COR-L47 (cell line): Measurements from ENCODE around the gene ERAS.
"Not testable (repeated sequence)": the region's sequence is repeated elsewhere in the genome, so short reads cannot be mapped to it uniquely, and the experiment has no call there.

ENCODE experiments used
- DNase-seq: peaks from one replicate; lab custom pipeline; 2025; lab: John Stamatoyannopoulos, UW

The ERAS gene

DNA sequence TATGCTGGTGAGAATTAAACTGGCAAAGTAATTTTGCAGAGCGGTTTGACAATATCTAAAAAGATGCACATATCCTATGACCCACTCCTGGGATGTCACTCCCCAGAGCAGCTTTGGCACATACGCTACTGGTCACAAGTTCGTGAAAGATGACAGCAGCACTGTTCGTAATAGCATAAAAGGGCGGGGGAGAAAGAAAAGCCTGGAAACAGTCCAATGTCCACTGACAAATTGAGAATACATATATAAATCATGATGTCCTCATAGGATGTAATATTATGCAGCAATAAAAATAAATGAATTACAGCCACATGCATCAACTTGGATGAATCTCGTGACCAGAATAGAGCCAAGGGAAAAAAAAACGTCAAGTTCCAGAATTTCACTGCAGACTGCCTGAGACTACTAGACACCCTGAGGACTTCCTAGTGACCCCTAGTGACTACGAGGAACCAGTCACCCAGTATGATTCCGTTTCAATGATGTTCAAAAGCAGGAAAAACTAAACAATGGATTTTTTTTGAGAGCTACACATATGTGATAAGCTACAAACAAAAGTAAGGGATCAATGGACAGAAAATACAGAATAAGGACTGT is 7.3 kb downstream of the ERAS start:
- DNase-seq = no peak

DNA sequence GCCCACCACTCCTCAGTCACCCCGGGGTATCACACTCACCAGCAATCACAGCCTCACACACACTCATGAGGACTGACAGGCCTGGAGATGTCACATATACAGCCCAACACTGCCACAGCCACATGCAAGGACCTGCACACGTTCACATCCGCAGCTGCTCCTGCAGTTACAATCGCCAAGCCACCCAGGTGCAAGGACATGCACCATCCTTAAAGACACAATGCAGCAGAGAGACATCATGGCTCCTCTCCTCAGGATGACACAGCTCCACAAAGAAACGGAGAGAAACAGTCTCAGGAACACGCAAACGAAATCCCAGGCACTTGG is 8.0 kb downstream of the ERAS start:
- no peak for DNase-seq

DNA sequence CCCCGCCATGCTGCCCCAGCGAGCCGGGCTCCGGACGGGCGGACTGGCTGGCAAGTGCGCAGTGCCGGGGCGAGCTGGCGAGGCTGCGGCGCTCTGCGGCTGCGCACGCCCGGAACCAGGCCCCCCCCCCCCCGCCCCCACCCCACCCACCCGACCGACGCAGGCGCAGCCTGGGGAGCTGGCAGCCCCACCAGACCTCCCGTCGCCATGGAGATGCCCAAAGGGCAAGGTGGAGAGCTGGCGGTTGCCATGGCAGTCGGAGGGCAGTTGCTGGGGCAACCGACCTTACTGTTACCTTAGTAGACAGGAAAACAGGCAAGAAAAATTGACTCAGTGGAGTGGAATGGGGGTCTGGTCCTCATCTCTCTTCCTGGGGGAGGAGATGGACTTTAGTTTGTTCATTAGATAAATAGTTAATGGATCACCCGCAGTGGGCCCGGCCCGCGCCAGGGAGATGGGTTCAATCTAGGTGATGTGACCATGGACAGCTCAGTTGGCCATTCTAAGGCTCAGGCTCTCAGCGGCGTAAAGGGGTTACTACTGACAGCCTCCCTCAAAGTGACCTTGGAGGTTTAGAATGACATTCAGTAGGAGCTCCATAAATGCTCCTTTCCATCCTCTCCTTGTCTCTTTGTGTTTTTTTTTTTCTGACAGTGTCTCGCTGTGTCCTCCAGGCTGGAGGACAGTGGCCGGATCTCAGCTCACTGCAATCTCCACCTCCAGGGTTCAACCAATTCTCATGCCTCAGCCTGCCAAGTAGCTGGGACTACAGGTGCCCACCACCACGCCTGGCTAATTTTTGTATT is 9.4 kb downstream of the ERAS start, which contains the start of gene PCSK1N:
Gene PCSK1N, minus strand, starts transcription at position 87 of the 806 bp plus-strand sequence. Its CDS starts 78 bp downstream, at position 9.
- peak; percentile 87 for DNase-seq

DNA sequence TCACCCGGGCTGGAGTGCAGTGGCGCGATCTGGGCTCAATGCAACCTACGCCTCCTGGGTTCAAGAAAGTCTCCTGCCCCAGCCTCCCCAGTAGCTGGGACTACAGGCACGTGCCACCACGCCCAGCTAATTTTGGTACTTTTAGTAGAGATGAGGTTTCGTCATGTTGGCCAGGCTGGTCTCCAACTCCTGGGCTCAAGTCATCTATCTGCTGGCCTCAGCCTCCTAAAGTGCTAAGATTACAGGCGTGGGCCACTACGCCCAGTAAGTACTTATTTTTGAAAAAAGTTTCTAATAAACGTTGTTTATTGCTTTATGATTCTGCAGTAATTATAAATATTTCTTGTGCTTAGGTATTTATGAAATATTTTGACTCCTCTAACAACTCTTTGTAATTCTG is 13.4 kb downstream of the ERAS start:
- DNase-seq = no peak

- DNase-seq = no peak
These were observed 22.5 kb downstream of the ERAS start for GRCh38 chrX:48848847-48849246.

DNA sequence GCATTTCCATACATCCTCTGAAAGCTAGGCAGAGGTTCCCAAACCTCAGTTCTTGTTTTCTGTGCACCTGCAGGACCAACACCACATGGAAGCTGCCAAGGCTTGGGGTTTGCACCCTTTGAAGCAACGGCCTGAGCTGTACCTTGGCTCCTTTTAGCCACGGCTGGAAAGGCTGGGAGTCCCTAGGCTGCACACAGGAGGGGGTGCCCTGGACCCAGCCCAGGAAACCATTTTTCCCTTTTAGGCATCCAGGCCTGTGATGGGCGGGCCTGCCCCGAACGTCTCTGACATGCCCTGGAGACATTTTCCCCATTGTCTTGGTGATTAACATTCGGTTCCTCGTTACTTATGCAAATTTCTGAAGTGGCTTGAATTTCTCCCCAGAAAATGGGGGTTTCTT is 26.5 kb downstream of the ERAS start:
- DNase-seq = no peak

GRCh38 chrX:48853494-48853893 is 27.2 kb downstream of the ERAS start:
- DNase-seq = not testable (repeated sequence)

DNA sequence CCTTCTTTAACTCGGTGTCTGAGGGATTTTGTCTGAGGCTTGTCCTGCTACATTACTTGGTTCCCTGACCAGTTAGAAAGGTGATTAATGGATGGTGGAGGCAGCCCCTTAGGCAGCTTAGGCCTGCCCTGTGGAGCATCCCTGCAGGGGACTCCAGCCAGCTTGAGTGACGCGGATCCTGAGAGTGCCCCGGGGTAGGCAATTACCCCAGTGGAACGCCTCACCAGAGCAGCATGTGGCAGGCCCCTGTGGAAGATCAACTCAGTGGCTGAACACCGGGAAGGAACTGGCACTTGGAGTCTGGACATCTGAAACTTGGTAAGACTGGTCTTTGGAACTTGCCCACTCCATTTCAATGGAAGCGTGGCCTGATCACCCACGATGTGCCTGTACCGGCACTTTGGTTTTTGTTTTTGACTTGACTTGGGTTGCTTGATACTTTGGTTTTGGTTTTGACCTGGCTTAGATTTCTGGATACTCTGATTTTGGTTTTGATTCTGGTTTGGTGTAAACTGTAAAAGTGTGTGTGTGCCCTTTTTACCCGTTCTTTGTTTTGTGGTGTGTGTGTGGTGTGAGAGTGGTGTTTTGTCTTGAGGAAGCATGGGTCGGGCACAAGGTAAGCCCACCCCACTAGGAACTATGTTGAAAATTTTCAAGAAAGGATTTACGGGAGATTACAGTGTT is 27.9 kb downstream of the ERAS start:
- not testable (repeated sequence) for DNase-seq

DNA sequence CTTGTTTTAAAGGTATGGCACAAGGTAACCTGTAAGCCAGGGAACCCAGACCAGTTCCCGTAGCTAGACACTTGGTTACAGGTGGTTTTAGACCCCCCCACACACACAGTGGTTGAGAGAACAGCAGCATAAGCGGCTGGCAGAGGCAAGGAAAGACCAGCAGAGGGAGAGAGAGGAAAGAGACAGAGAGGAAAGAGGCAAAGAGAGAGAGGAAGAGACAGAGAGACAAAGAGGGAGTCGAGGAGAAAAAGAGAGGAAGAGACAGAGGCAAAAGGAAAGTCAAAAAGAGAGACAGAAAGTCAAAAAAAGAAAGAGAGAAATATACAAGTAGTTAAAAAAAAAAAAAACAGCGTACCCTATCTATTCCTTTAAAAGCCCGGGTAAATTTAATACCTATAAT is 28.6 kb downstream of the ERAS start:
- DNase-seq = no peak

- no peak for DNase-seq
These were observed 37.9 kb downstream of the ERAS start for GRCh38 chrX:48864210-48864609.

GRCh38 chrX:48872017-48872416 is 45.7 kb downstream of the ERAS start:
- DNase-seq = not testable (repeated sequence)

GRCh38 chrX:48876944-48877343 is 50.6 kb downstream of the ERAS start:
- DNase-seq = not testable (repeated sequence)
